ENCODE results near the gene ARHGEF16. TPM values are rescaled to one million over a fixed set of nuclear protein-coding genes. Genes with fewer than 3 reads are reported as not detected.
A peak's percentile ranks its signal among the peaks of the same experiment; 100 is the strongest.

The ARHGEF16 gene
- total RNA-seq, 1 experiment from 2014 or later, result 10.1 TPM

DNA sequence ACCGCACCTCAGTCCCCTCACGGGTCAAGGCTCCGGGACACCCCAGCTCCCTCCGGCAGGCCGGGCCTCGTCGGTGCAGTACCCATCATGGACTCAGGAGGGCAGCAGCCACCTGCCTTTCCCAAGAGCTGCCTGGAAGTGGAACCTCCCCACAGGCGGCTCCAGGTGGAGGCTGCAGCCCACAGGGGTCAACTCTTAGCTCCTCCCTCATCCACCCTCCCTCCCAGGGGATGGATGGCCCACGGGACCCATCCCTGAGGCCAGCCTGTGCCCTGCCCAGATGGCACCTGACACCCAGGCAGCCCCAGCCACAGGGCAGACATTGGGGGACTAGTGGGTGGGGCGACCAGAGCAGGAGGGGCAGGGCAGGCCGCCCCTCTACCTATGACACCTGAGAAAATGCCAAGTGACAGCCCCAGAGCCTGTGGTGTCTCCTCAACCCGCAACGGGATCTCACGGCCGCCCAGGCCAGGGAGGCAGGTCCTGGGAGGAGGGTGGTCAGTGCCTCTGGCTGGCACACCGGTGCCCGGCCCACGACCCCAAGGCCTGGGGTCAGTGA is 1.2 kb upstream of the ARHGEF16 start:
- POLR2A ChIA-PET, result no interaction called here
- in situ Hi-C loops (cut with HindIII; ENCODE audit: low pct_unique_long_range_greater_than_20kb, low sequenced_read_pairs) (no loop called here), intact Hi-C loops (cut with micrococcal nuclease; ENCODE audit: unreplicated experiment) (loop anchor here (1.0 to 2.0 kb wide), 2 partner anchors 31 to 166 kb away; no protein-coding TSS in a partner anchor)
- CTCF ChIA-PET, result interaction anchor here (0.6 to 2.6 kb wide), 21 partner anchors 9 to 175 kb away, joined by 3 to 27 read pairs (median 5); no protein-coding TSS in a partner anchor
- Histone ChIP-seq H3K27ac (ENCODE audit: low read length) (no peak overlapping the region), H3K9me3 (ENCODE audit: control insufficient read depth, insufficient read depth, low read depth, low read length) (no peaks in the 10 kb centered on the region), H3K27me3 (ENCODE audit: control insufficient read depth, insufficient read depth, low read length) (no peaks in the 10 kb centered on the region), H3K4me1 (ENCODE audit: control insufficient read depth, insufficient read depth, low read length) (peaks cover 9% of the 10 kb centered on the region), H3K36me3 (ENCODE audit: control insufficient read depth, insufficient read depth, low read length) (no peaks in the 10 kb centered on the region), H3K4me3 (ENCODE audit: low read depth in 2 of 2, low read length in 2 of 2) (no peak overlapping the region)
- DNase-seq (ENCODE audit: low read depth, low spot score) (peak; percentile 32), ATAC-seq (peak; percentile 79)
- TF ChIP-seq SIN3A (IDR thresholded peaks at IDR 0.05; ENCODE audit: borderline replicate concordance, insufficient read depth, low read depth, low read length) (no peak), TCF7L2 (IDR thresholded peaks at IDR 0.05; ENCODE audit: low read depth, low read length) (no peak)
- TF ChIP-seq, protein P1, sequence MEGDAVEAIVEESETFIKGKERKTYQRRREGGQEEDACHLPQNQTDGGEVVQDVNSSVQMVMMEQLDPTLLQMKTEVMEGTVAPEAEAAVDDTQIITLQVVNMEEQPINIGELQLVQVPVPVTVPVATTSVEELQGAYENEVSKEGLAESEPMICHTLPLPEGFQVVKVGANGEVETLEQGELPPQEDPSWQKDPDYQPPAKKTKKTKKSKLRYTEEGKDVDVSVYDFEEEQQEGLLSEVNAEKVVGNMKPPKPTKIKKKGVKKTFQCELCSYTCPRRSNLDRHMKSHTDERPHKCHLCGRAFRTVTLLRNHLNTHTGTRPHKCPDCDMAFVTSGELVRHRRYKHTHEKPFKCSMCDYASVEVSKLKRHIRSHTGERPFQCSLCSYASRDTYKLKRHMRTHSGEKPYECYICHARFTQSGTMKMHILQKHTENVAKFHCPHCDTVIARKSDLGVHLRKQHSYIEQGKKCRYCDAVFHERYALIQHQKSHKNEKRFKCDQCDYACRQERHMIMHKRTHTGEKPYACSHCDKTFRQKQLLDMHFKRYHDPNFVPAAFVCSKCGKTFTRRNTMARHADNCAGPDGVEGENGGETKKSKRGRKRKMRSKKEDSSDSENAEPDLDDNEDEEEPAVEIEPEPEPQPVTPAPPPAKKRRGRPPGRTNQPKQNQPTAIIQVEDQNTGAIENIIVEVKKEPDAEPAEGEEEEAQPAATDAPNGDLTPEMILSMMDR (IDR thresholded peaks at IDR 0.05), result peak; percentile 96
- BruUV-seq (replicated peaks), result no TSS peak

DNA sequence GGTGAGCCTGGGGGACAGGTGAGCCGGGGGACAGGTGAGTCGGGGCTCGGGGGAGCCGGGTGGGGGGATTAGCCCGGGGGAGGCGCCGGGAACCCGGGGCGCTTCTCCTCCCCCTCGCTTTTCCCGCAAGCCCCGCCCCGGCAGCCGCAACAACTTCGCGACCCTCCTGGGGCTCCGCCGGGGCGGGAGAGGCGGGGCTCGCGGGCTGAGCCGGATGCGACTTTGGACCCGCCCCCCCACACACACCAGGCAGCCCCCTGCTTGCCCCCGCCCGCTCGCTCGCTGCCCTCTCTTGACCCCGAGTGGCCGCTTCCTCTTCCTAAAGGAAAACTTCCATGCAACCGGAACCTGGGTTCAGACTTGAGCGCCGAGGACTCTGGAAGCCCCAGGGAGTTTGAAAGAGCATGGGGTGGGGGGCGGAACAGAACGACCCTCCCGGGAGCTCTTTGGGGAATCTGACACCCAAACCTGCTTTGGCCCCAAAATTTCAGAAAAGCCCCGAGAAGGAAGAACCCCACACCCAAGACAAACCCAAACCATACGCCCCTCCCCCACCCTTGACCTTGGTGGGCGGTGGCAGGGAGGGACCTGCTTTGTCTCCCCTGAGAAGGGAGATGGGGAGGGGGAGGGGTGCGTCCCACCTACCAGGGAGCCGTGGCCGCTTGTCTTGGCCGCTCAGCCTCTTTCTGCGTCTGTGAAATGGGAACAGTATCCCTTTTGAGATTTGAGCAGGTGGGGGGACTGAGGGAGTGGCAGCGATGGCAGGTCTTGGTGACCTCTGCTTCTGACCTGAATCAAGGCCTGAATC is 550 bp downstream of the ARHGEF16 start:
- peak overlapping the region; percentile 45 to 55 for H3K4me3 ChIP-seq (ENCODE audit: low read depth in 2 of 2, low read length in 2 of 2)
- no peaks in the 10 kb centered on the region for H3K27me3 ChIP-seq (ENCODE audit: control insufficient read depth, insufficient read depth, low read length)
- intact Hi-C loops (cut with micrococcal nuclease; ENCODE audit: unreplicated experiment) (no loop called here), in situ Hi-C loops (cut with HindIII; ENCODE audit: low pct_unique_long_range_greater_than_20kb, low sequenced_read_pairs) (no loop called here)
- TF ChIP-seq SIN3A (IDR thresholded peaks at IDR 0.05; ENCODE audit: borderline replicate concordance, insufficient read depth, low read depth, low read length) (no peak), TCF7L2 (IDR thresholded peaks at IDR 0.05; ENCODE audit: low read depth, low read length) (no peak), POLR2AphosphoS5 (IDR thresholded peaks at IDR 0.05; ENCODE audit: low read depth, low read length) (no peak)
- TF ChIP-seq, protein P2, sequence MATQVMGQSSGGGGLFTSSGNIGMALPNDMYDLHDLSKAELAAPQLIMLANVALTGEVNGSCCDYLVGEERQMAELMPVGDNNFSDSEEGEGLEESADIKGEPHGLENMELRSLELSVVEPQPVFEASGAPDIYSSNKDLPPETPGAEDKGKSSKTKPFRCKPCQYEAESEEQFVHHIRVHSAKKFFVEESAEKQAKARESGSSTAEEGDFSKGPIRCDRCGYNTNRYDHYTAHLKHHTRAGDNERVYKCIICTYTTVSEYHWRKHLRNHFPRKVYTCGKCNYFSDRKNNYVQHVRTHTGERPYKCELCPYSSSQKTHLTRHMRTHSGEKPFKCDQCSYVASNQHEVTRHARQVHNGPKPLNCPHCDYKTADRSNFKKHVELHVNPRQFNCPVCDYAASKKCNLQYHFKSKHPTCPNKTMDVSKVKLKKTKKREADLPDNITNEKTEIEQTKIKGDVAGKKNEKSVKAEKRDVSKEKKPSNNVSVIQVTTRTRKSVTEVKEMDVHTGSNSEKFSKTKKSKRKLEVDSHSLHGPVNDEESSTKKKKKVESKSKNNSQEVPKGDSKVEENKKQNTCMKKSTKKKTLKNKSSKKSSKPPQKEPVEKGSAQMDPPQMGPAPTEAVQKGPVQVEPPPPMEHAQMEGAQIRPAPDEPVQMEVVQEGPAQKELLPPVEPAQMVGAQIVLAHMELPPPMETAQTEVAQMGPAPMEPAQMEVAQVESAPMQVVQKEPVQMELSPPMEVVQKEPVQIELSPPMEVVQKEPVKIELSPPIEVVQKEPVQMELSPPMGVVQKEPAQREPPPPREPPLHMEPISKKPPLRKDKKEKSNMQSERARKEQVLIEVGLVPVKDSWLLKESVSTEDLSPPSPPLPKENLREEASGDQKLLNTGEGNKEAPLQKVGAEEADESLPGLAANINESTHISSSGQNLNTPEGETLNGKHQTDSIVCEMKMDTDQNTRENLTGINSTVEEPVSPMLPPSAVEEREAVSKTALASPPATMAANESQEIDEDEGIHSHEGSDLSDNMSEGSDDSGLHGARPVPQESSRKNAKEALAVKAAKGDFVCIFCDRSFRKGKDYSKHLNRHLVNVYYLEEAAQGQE (IDR thresholded peaks at IDR 0.05; ENCODE audit: insufficient read depth in 1 of 2, low read depth in 2 of 2, low read length in 1 of 2), result no peak
- TF ChIP-seq, protein P1 (IDR thresholded peaks at IDR 0.05), result no peak
- peak overlapping the region; percentile 64 for H3K27ac ChIP-seq (ENCODE audit: low read length)
- CTCF ChIA-PET, result interaction anchor here (0.7 kb wide), 1 partner anchor 132 kb away, joined by 3 read pairs; no protein-coding TSS in a partner anchor
- no peaks in the 10 kb centered on the region for H3K36me3 ChIP-seq (ENCODE audit: control insufficient read depth, insufficient read depth, low read length)
- POLR2A ChIA-PET, result no interaction called here
- H3K9me3 ChIP-seq (ENCODE audit: control insufficient read depth, insufficient read depth, low read depth, low read length), result no peaks in the 10 kb centered on the region
- ATAC-seq (peak; percentile 33), DNase-seq (ENCODE audit: low read depth, low spot score) (no peak)
- H3K4me1 ChIP-seq (ENCODE audit: control insufficient read depth, insufficient read depth, low read length), result peaks cover 9% of the 10 kb centered on the region
- no TSS peak for BruUV-seq (replicated peaks)
